Stimulated activated CD8-positive, alpha-beta memory T cell treated with anti-CD3 and anti-CD28 coated beads, Interleukin-15, amount 100 ng/mL, for 24 hours (primary cell): ENCODE results near the gene ME3.
"Not testable (repeated sequence)": the region's sequence is repeated elsewhere in the genome, so short reads cannot be mapped to it uniquely, and the experiment has no call there.

Source experiments
- DNase-seq: peaks from one replicate; pipeline ENCODE4 v3.0.0-alpha.2; 2020; ENCODE audit warnings: low read depth

Gene ME3

GRCh38 chr11:86663761-86664160, 8.7 kb downstream of the ME3 start:
- no peak for DNase-seq

GRCh38 chr11:86663291-86663690, 9.1 kb downstream of the ME3 start:
- DNase-seq: no peak

DNA sequence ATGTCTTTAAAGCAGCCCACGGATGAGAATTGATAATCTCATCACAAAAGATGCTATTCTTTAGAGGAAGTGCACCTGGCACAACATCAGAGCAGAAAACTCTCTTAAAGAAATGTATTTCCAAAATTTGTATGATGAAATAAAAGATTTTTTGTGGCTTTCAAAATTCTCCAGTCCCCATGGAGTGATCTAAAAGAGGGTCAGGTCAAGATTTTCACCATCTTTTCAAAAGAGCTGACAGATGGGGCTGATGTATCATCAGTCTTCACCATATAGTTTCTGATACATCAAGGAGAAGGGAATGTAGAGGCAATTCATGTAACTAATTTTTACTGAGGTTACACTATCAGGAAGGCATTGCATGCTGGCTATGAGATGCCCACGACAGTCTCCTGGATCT, 11.7 kb downstream of the ME3 start:
- no peak for DNase-seq

DNA sequence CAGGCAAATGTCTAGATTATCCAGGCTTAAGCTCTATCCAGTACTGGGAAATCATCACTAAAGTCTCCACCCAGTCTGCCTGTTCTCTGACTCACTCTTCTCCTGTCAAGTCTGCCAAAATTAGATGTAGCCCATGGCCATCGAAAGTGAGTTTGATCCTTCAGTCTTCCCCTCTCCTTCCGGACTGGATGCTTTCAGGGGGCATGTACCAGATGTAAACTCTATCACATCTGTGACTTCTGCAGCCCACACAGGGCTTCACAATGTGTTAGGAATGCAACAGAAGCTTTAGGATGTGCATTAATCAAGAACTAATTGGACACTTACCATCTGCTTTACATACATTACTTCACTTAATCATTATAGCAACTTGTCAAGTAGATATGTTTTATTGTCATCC, 12.3 kb downstream of the ME3 start:
- no peak for DNase-seq

DNA sequence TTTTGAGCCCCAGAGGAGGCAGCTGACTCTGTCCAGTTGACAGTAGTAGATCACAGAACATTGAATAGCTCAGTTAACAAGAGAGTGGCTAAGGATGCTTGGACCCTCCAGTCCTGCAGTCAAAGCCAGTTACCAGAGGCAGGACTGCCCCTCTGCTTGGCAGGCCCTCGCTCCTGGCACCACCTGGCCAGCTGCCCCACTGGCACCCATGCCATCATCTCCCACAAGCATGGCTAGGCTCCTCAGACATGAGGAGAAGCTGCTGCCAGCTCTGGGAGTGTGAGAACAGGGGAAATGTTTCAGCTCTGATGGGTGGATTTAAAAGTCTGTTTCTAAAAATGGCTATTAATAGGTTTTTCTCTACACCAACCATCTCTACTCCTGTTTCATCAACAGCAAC, 13.9 kb downstream of the ME3 start:
- DNase-seq: no peak

GRCh38 chr11:86645212-86645611, 27.2 kb downstream of the ME3 start:
- DNase-seq: not testable (repeated sequence)

GRCh38 chr11:86644291-86644690, 28.1 kb downstream of the ME3 start:
- no peak for DNase-seq

GRCh38 chr11:86641537-86642261, 30.7 kb downstream of the ME3 start:
- no peak for DNase-seq

DNA sequence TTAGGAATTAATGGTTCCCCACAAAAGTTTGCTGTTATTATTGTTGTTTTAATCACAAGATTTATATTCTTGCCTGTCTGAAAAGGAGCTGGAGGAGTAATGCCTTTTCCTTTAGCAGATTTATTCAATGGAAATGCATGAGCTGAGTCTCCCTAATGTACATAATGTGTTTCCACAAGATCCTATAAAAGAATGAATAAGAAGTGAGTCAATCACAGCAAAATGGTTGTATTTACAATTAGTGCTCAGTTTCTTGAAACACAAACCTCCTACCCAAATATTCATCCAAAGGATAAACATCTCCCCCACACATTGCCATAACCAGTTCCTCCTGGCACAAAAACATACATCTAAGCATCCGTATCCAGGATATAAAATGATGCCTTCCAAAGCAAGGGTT, 33.3 kb downstream of the ME3 start:
- no peak for DNase-seq

DNA sequence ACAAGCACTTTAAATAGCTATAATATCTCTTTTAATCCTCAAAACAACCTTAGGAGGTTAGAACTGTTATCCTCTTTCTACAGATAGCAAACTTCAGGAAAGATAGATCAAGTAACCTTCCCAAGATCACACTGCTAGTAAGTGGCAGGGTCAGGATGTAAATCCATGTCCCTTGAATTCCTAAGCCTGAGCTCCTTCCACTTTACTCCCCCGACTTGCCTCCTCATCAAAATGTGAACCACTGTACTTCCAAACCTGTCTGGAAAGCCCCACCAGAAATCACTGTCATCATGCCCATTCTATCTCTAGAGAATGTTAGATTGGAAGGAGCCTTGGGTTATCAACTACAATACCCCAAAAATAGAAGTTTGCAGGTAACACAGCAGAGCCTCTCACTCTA, 33.7 kb downstream of the ME3 start:
- no peak for DNase-seq

DNA sequence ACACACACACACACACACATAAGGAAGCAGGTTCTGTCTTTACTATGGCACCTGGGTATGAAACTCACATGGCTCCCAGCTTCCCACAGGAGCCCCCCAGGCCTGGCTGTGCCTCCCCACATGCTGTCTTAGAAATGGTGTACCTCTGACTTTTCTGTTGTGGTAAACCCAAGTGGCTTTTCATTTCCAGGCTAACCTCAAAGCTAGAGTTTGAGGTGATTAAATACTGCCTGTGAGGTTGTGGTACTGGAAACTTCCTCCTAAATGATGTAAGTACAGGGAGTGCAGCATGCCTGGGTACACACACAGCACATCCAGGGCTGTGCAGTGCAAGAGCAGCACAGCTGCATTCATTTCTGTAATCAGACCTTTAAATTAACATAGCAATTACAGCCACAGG, 34.4 kb downstream of the ME3 start:
- no peak for DNase-seq

GRCh38 chr11:86636275-86636674, 36.1 kb downstream of the ME3 start:
- DNase-seq: no peak

- no peak for DNase-seq
Observed at GRCh38 chr11:86632499-86633269, 39.7 kb downstream of the ME3 start.

DNA sequence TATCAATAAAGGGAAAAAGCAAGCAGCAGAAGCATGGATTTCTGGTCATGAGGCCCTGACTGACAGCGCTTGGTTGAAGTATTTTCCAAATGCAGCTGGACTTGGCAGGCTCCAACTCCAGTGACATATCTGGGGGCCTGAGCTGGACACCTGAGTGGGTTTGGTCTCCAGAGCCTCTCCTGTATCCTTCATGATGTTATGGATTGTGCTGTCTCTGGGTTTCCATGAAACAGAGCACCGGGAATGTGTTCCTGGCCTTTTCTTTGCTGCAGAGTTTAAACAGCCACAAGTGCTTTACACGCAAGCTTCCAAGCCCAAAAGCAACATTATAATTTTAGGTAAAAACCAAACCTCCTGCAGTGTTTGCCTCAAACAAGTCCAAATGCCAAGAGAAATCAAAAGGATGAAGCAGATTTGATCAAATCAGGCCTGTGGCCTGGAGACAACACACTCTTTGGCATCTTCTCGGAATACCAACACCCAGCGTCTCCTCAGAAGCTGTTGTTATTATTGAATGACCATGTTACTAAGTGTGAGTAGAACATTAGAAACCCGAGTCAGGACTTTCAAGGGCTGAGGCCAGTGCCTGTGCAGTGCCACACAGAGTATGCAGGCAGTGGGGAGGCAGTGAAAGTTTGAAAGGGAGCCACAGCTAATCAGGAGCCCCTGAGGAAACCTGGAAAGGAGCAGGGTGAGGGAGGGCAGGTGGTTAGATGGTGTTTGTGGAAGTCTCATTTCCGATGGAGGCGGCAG, 42.0 kb downstream of the ME3 start:
- DNase-seq: no peak

DNA sequence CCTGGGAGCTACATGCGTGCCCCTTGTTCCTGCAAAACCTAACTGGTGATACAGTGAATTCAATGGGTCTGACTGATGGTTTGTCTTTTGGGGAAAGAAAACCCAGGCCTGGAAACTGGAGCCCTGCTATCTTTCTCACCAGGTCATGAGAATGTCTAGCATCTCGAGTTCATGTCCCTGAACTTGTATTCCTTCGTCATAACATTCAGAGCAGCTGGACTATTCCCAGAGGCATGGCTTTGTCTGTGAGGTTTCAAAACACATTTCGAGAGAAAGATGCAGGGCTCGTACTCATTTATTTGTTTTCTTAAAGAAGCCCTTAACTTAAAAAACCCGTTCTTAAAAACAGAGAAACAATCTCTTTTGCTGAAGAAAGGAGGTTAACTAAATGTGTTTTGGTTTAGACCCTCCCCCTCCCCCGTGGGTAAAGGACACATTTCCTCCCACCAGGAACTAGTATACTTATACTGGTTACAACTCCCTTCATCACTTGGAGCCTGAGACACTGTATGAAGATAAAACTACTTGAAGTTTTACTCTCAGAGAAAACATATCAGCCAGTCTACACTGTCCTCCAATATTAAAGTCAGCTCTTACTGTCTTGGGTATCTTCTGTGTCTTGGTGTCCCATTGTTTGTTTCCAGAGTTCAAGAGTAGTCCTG, 43.2 kb downstream of the ME3 start:
- no peak for DNase-seq

DNA sequence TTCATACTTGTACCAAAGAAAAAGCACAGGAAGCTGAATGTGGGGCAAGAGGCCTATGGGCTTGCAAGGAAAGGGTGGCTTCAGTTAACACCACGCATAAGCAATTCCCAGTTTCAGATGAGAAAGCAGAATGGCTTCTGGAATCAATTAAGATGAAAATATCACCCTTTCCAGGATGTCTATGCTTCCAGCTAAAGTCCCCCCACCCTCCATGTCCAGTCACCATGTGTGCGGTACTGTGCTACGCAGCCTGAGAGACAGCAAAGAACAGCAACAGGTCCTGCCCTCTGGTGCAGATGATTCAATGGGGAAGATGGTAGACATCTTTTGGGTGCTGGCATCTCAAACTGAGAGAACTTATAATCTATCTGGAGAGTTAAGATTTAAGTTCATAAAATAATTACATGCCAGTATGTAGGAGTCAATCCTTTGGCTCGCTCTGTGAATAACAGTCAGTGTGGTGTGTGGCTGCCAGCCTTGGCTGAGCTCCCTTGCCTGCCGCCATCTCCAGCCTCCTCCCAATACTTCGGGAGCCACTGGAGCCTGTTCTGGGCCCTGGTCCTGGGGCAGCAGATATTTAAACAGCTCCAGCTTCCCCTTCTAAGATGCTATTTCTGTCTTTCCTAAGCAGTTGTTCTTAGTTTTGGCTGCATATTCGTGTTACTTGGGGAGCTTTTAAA, 44.5 kb downstream of the ME3 start:
- no peak for DNase-seq

DNA sequence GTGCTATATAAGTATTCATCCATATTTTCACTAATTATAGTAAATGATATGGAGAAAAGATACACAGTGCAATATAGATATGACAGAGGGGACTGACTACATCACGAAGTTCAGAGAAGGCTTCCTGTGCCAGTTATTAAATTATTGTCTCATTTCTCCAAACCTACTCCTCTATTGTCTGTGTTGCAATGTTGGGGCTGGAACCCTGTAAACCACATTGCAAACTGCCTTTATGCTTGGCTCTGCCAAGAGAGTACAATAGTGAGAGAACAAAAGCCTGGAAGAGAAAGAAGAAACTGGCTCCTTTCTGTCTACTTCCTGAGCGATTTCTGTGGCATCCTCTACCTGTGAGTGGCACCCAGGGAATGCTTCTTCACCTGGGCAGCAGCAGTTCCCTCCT, 46.4 kb downstream of the ME3 start:
- DNase-seq: no peak

DNA sequence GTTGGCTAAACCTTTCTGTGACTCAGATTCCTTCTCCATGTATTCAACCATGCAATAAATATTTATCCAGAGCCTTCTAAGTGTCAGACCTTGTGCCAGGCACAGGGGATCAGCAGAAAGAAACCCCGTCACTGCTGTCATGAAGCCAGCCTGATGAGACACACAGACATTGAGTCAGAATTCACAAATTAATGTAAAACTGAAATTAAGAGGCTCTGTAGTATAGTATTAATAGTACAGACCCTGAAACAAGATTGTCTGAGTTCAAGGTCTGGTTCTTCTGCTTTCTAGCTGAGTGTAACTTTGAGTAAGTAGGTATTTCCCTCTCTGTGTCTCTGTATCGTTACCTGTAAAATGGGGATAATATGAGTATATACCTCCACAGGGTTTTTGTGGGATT, 46.9 kb downstream of the ME3 start:
- no peak for DNase-seq

- DNase-seq: no peak
Observed at GRCh38 chr11:86624366-86624765, 48.0 kb downstream of the ME3 start.

- no peak for DNase-seq
Observed at GRCh38 chr11:86623736-86624135, 48.7 kb downstream of the ME3 start.

DNA sequence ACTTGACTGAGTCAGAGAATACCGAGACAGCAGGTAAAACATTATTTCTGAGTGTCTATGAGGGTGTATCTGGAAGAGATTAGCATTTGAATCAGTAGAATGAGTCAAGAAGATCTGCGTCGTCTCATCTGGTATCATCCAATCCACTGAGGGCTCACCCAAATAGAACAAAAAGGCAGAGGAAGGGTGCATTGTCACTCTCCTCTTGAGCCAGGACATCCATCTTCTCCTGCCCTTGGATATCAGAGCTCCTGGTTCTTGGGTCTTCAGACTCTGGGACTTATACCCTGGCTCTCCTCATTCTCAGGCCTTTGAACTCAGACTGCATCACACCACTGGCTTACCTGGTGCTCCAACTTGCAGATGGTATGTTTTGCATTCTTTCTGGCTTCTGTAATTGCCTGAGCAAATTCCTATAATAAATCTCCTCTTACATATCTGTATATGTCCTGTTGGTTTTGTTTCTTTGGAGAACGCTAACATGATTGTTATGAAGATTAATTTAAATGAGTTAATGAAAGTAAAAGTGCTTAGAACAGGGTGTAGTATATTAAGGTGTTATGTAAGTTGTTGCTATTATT, 49.3 kb downstream of the ME3 start:
- no peak for DNase-seq

DNA sequence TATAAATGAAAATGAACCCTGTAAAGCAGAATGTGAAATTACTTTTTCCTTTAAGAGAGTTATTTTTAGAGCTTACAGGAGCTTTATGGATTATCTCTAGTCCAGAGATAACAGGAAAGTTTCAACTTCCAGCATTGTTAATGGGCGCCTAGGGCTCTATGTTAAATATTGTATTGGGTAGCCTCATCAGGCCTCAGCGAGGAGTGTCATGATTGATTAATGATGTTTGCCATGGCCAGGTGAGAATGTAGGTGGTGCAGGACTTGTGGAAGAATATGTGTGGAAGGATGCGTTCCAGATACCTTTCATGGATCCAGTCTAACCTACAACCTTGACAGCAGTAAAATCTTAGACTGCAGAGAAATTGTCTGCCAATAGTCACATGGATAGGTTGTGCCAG, 50.6 kb downstream of the ME3 start:
- no peak for DNase-seq
